NCI-H1694 treated with DMSO at 0.1 percent for 48 hours (cell line): ENCODE measurements around the gene AAGAB.

Experiments
- DNase-seq: peaks from one replicate; lab custom pipeline; 2025; lab: John Stamatoyannopoulos, UW

Gene AAGAB

GRCh38 chr15:67187351-67187854 lies 67.1 kb downstream of the AAGAB start:
- DNase-seq = no peak

GRCh38 chr15:67186688-67187087 lies 67.8 kb downstream of the AAGAB start:
- no peak for DNase-seq

GRCh38 chr15:67186226-67186649 lies 68.2 kb downstream of the AAGAB start:
- DNase-seq = no peak

- DNase-seq = no peak
These were observed 68.7 kb downstream of the AAGAB start for GRCh38 chr15:67185621-67186225.

GRCh38 chr15:67185051-67185450 lies 69.4 kb downstream of the AAGAB start:
- no peak for DNase-seq

GRCh38 chr15:67184208-67184925 lies 70.1 kb downstream of the AAGAB start:
- DNase-seq = no peak

GRCh38 chr15:67183443-67184169 lies 70.9 kb downstream of the AAGAB start:
- no peak for DNase-seq

- DNase-seq = no peak
These were observed 73.2 kb downstream of the AAGAB start for GRCh38 chr15:67181221-67181639.

GRCh38 chr15:67180514-67181191 lies 73.8 kb downstream of the AAGAB start:
- no peak for DNase-seq

- DNase-seq = no peak
These were observed 74.4 kb downstream of the AAGAB start for GRCh38 chr15:67180035-67180434.

GRCh38 chr15:67179411-67179995 lies 75.0 kb downstream of the AAGAB start:
- DNase-seq = no peak

GRCh38 chr15:67178569-67179210 lies 75.8 kb downstream of the AAGAB start:
- DNase-seq = no peak

GRCh38 chr15:67177752-67178151 lies 76.7 kb downstream of the AAGAB start:
- no peak for DNase-seq

- DNase-seq = no peak
These were observed 78.1 kb downstream of the AAGAB start for GRCh38 chr15:67176195-67176971.

- no peak for DNase-seq
These were observed 78.8 kb downstream of the AAGAB start for GRCh38 chr15:67175643-67176071.

- no peak for DNase-seq
These were observed 79.4 kb downstream of the AAGAB start for GRCh38 chr15:67174864-67175573.

GRCh38 chr15:67174446-67174845 lies 80.0 kb downstream of the AAGAB start:
- no peak for DNase-seq

- no peak for DNase-seq
These were observed 80.7 kb downstream of the AAGAB start for GRCh38 chr15:67173786-67174185.

- DNase-seq = no peak
These were observed 81.5 kb downstream of the AAGAB start for GRCh38 chr15:67173005-67173404.

GRCh38 chr15:67172172-67172571 lies 82.3 kb downstream of the AAGAB start:
- DNase-seq = no peak
